Osteoblast (primary cell): ENCODE measurements around the gene CCDC192. TPM values are rescaled to one million over a fixed set of nuclear protein-coding genes. Genes with fewer than 3 reads are reported as not detected.

Source experiments
- DNase-seq: peaks from one replicate; pipeline ENCODE4 v3.0.0; 2011; ENCODE audit warnings: low spot score, mixed read lengths; ENCODE audit not compliant: insufficient read length; ENCODE audit errors: missing footprints
- H2AFZ ChIP-seq: 2 replicates; pipeline ENCODE4 v1.6.0; 2011; ENCODE audit warnings: mild to moderate bottlenecking, low read length
- H3K27ac ChIP-seq: 2 replicates; pipeline ENCODE4 v1.5.1; 2011; ENCODE audit warnings: mild to moderate bottlenecking, low read depth, low read length, moderate library complexity
- H3K27me3 ChIP-seq: 2 replicates; pipeline ENCODE4 v1.6.0; 2012; ENCODE audit warnings: mild to moderate bottlenecking, control low read depth, inconsistent platforms, low read length, moderate library complexity; ENCODE audit not compliant: insufficient read depth
- H3K36me3 ChIP-seq: 2 replicates; pipeline ENCODE4 v1.5.1; 2011; ENCODE audit warnings: mild to moderate bottlenecking, low read length, control low read depth, moderate library complexity; ENCODE audit not compliant: insufficient read depth
- H3K4me1 ChIP-seq: 2 replicates; pipeline ENCODE4 v1.5.1; 2011; ENCODE audit warnings: mild to moderate bottlenecking, low read length, control low read depth, moderate library complexity; ENCODE audit not compliant: insufficient read depth
- H3K4me2 ChIP-seq: 2 replicates; pipeline ENCODE4 v1.6.0; 2011; ENCODE audit warnings: mild to moderate bottlenecking, low read length; ENCODE audit not compliant: insufficient read depth
- H3K4me3 ChIP-seq: fragments of 200-600 bp; sonication (generic); 3 replicates; pipeline ENCODE4 v1.5.1; 2012; ENCODE audit warnings: mild to moderate bottlenecking, low read length, inconsistent platforms; ENCODE audit not compliant: insufficient read depth
- H3K79me2 ChIP-seq: 2 replicates; pipeline ENCODE4 v1.6.0; 2012; ENCODE audit warnings: mild to moderate bottlenecking, low read length, control low read depth, inconsistent platforms; ENCODE audit not compliant: insufficient read depth
- H3K9me3 ChIP-seq: 2 replicates; pipeline ENCODE4 v1.5.1; 2011; ENCODE audit warnings: low read depth, low read length, control low read depth
- H4K20me1 ChIP-seq: 2 replicates; pipeline ENCODE4 v1.6.0; 2012; ENCODE audit warnings: mild to moderate bottlenecking, low read length, control low read depth; ENCODE audit not compliant: insufficient read depth
- total RNA-seq: library from RNA; depleted of rRNA; stranded (reverse); fragments of >200 nt; gene quantifications from 2 replicates; pipeline ENCODE4 v1.2.3, GENCODE V29; 2012
- TF ChIP-seq, protein P1 (sequence below): IDR thresholded peaks from 2 replicates; pipeline ENCODE4 v1.5.1; 2011; ENCODE audit warnings: mild to moderate bottlenecking, low read depth, low read length, moderate library complexity; ENCODE audit errors: extremely low read depth

CCDC192 gene
- total RNA-seq, 1 donor, result not detected

DNA sequence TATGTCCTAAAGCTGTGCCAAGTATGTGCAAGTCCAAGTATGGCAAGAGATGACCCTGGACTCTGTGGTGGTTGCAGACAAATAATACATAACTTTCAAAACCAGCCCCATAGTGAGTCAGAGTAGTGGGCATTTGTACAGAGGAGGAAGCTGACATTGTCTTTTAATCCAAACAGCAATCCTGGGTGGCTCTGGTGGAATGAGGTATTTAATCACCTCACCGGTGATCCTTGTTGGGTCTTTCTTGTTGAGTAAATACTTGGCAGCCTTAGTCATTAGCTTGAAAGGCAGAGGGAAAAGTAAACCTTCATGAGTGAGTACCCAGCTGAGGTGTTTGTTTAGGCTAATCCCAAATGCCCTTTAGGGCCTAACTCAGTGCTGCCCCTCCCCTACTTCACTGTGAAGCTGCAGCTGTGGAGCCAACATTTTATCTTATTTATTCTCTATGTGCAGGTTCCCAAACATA lies 231.6 kb downstream of the CCDC192 start:
- H3K79me2 ChIP-seq, result no peaks in the 10 kb centered on the region
- H3K27ac ChIP-seq, result no peak overlapping the region
- TF ChIP-seq, protein P1, sequence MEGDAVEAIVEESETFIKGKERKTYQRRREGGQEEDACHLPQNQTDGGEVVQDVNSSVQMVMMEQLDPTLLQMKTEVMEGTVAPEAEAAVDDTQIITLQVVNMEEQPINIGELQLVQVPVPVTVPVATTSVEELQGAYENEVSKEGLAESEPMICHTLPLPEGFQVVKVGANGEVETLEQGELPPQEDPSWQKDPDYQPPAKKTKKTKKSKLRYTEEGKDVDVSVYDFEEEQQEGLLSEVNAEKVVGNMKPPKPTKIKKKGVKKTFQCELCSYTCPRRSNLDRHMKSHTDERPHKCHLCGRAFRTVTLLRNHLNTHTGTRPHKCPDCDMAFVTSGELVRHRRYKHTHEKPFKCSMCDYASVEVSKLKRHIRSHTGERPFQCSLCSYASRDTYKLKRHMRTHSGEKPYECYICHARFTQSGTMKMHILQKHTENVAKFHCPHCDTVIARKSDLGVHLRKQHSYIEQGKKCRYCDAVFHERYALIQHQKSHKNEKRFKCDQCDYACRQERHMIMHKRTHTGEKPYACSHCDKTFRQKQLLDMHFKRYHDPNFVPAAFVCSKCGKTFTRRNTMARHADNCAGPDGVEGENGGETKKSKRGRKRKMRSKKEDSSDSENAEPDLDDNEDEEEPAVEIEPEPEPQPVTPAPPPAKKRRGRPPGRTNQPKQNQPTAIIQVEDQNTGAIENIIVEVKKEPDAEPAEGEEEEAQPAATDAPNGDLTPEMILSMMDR, result no peak
- no peaks in the 10 kb centered on the region for H3K9me3 ChIP-seq
- H3K4me3 ChIP-seq, result no peak overlapping the region
- peak; percentile 38 for DNase-seq
- no peaks in the 10 kb centered on the region for H3K36me3 ChIP-seq
- H2AFZ ChIP-seq, result no peak overlapping the region
- H4K20me1 ChIP-seq, result no peaks in the 10 kb centered on the region
- H3K27me3 ChIP-seq, result no peaks in the 10 kb centered on the region
- H3K4me1 ChIP-seq, result peaks cover 16% of the 10 kb centered on the region
- H3K4me2 ChIP-seq, result no peak overlapping the region

DNA sequence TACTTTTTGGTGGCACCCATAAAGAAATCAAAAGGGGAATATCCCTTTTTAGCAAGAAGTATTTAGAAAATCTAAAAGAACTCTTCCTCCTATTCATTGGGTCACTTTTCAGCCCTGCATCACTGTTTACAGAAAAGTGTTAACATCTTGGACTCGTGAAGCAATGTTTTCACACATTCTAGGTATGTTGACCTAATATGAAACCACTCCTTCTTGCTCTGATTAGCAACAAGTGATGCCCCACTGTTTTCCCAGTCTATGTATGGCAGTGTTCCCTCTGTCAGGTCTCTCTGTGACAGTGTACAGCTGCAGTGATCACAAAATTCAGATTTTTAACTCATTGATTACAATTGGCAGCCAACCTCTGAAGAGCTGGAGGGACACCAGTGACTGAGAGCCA lies 232.2 kb downstream of the CCDC192 start:
- Histone ChIP-seq H3K27me3 (no peaks in the 10 kb centered on the region), H3K4me1 (peaks cover 10% of the 10 kb centered on the region)

DNA sequence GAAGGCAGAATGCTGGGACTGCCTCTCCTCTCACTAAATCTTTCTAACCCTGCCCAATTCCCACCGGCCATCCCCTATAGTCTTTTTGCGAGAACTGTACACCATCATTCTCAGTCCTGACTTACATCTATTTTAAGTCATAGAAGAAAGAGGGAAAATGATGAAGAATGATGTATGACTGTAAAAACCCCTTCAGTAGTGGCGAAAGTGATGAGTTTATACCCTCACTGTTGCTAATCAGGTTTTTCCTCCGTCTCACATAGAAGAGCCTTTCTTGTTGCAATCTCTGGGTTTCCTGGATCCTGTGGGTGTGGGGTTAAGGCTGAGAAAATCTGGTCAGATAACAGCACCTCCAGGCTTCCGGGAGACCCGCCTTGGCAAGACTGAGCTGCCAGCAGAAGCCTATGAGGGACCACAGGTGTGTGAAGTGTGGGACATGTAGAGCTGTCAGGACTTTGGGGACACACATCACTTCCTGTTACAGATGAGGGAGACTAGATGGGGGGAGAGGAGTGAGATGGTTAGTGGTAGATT lies 233.3 kb downstream of the CCDC192 start:
- no peak overlapping the region for H2AFZ ChIP-seq

More for the DNA sequence above, 232.2 kb downstream of the CCDC192 start:
- Histone ChIP-seq H3K4me2 (no peak overlapping the region), H3K4me3 (no peak overlapping the region), H3K36me3 (no peaks in the 10 kb centered on the region), H4K20me1 (no peaks in the 10 kb centered on the region), H3K9me3 (no peaks in the 10 kb centered on the region), H2AFZ (no peak overlapping the region), H3K79me2 (no peaks in the 10 kb centered on the region), H3K27ac (no peak overlapping the region)
- DNase-seq, result no peak
- TF ChIP-seq, protein P1, result no peak

DNA sequence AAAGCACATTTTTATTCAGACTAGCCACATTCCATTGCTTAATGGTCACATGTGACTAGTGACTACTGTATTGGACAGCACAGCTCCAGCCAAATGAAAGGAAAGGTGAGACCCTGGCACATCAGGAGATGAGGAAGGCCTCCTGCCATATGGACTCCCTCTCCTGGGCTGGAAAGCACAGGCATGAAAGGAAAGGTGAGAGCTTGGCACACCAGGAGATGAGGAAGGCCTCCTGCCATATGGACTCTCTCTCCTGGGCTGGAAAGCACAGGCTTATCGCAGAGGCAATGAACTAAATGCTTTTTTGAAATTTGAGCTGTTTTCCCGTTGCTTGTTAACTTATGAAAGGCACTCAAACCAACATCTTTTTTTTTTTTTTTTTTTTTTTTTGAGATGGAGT lies 235.6 kb downstream of the CCDC192 start:
- Histone ChIP-seq H3K4me3 (no peak overlapping the region), H3K36me3 (no peaks in the 10 kb centered on the region), H3K27me3 (no peaks in the 10 kb centered on the region), H2AFZ (no peak overlapping the region), H3K4me2 (no peak overlapping the region), H3K79me2 (no peaks in the 10 kb centered on the region), H3K9me3 (no peaks in the 10 kb centered on the region), H3K27ac (no peak overlapping the region), H3K4me1 (peaks cover 12% of the 10 kb centered on the region), H4K20me1 (no peaks in the 10 kb centered on the region)
- peak; percentile 36 for DNase-seq
- TF ChIP-seq, protein P1, result no peak

More for the DNA sequence above, 233.3 kb downstream of the CCDC192 start:
- Histone ChIP-seq H3K9me3 (no peaks in the 10 kb centered on the region), H3K27me3 (no peaks in the 10 kb centered on the region), H3K27ac (no peak overlapping the region), H4K20me1 (no peaks in the 10 kb centered on the region), H3K4me2 (no peak overlapping the region), H3K4me3 (no peak overlapping the region), H3K4me1 (peaks cover 7% of the 10 kb centered on the region), H3K36me3 (no peaks in the 10 kb centered on the region), H3K79me2 (no peaks in the 10 kb centered on the region)
- no peak for DNase-seq
- TF ChIP-seq, protein P1, result no peak
